WTC11 (cell line): ENCODE measurements around the gene SLC25A11.

Experiments used
- ATF3 ChIP-seq: sonication (generic); formaldehyde crosslinking; conservative IDR thresholded peaks from 2 replicates; pipeline ENCODE4 v1.8.1; 2022; ENCODE audit warnings: mild to moderate bottlenecking, missing genetic modification reagents
- CTCF ChIP-seq: fragments of 200-600 bp; IDR thresholded peaks from 2 replicates; pipeline ENCODE4 v1.8.0; 2022; ENCODE audit warnings: antibody characterized with exemption
- ZBTB21 ChIP-seq: sonication (generic); formaldehyde crosslinking; IDR thresholded peaks from 2 replicates; pipeline ENCODE4 v1.8.1; 2023; ENCODE audit warnings: mild to moderate bottlenecking, missing genetic modification reagents, borderline replicate concordance
- ZNF138 ChIP-seq: sonication (generic); formaldehyde crosslinking; conservative IDR thresholded peaks from 2 replicates; pipeline ENCODE4 v1.8.1; 2022; ENCODE audit warnings: mild to moderate bottlenecking, moderate library complexity, missing genetic modification reagents
- ZNF263 ChIP-seq: sonication (generic); formaldehyde crosslinking; IDR thresholded peaks from 2 replicates; pipeline ENCODE4 v1.8.1; 2022; ENCODE audit warnings: low read depth, mild to moderate bottlenecking, moderate library complexity, missing genetic modification reagents

- TF ChIP-seq CTCF (no peak), ZNF138 (no peak), ZNF263 (CRISPR knock-in tag) (no peak), ZBTB21 (CRISPR knock-in tag) (no peak), ATF3 (CRISPR knock-in tag) (no peak)
Observed at GRCh38 chr17:4969551-4970173, 29.8 kb upstream of the SLC25A11 start.
